Activated CD8-positive, alpha-beta T cell treated with anti-CD3 and anti-CD28 coated beads for 36 hours (primary cell): ENCODE measurements around the gene COL19A1. TPM values are rescaled to one million over a fixed set of nuclear protein-coding genes. Genes with fewer than 3 reads are reported as not detected.
"Not testable (repeated sequence)": the region's sequence is repeated elsewhere in the genome, so short reads cannot be mapped to it uniquely, and the experiment has no call there.

Experiments used
- ATAC-seq: fragments of 200-7000 bp; cut with Tn5 transposase; one replicate; pipeline ENCODE4 v1.10.0; 2021; ENCODE audit warnings: mild to moderate bottlenecking, moderate library complexity
- CTCF ChIA-PET: fragments of 350-600 bp; sonication (Branson Sonifier 250); formaldehyde crosslinking; loops from one replicate; lab custom pipeline; 2021; ENCODE audit warnings: antibody characterized with exemption; lab: Charles Lee
- POLR2A ChIA-PET: fragments of 350-600 bp; sonication (Branson Sonifier 250); formaldehyde crosslinking; loops from one replicate; lab custom pipeline; 2021; ENCODE audit warnings: antibody characterized with exemption; lab: Charles Lee
- DNase-seq: peaks from one replicate; pipeline ENCODE4 v3.0.0-alpha.2; 2020
- H3K27ac Mint-ChIP-seq: one replicate; pipeline ENCODE4 v1.8.0; 2021; ENCODE audit warnings: mild to moderate bottlenecking, mixed read lengths
- H3K27me3 Mint-ChIP-seq: one replicate; pipeline ENCODE4 v1.8.0; 2021; ENCODE audit warnings: mixed read lengths
- H3K36me3 Mint-ChIP-seq: one replicate; pipeline ENCODE4 v1.8.0; 2021; ENCODE audit warnings: low read depth, mixed read lengths
- H3K4me1 Mint-ChIP-seq: one replicate; pipeline ENCODE4 v1.8.0; 2021; ENCODE audit warnings: low read depth, mixed read lengths
- H3K4me3 Mint-ChIP-seq: one replicate; pipeline ENCODE4 v1.8.0; 2021; ENCODE audit warnings: mild to moderate bottlenecking, moderate library complexity, mixed read lengths
- H3K9me3 Mint-ChIP-seq: one replicate; pipeline ENCODE4 v1.8.0; 2021; ENCODE audit warnings: mixed read lengths
- CTCF ChIP-seq: fragments of 200-600 bp; IDR thresholded peaks from one replicate; pipeline ENCODE4 v1.8.0; 2022; ENCODE audit warnings: antibody characterized with exemption, mild to moderate bottlenecking
- intact Hi-C: fragments of 100-400 bp; cut with micrococcal nuclease; formaldehyde crosslinking; loops from one replicate; pipeline ENCODE4 v1.10.0; 2022
- total RNA-seq, 2 experiments: library from RNA; stranded (reverse); gene quantifications; one replicate each; pipeline ENCODE4 v1.2.3, GENCODE V29; 2021

COL19A1 gene
- total RNA-seq, 2 experiments from 2014 or later = 0.14 TPM; not detected in 1

- CTCF ChIA-PET = no interaction called here
- no peak for ATAC-seq
Observed at GRCh38 chr6:69887026-69887425, 20.7 kb downstream of the COL19A1 start.

GRCh38 chr6:69887714-69888345 lies 21.5 kb downstream of the COL19A1 start:
- ATAC-seq (no peak), DNase-seq (no peak)
- no peak overlapping the region for H3K4me3 Mint-ChIP-seq
- H3K36me3 Mint-ChIP-seq = no peaks in the 10 kb centered on the region
- ChIA-PET CTCF (no interaction called here), POLR2A (no interaction called here)
- no peak for TF ChIP-seq CTCF
- H3K4me1 Mint-ChIP-seq = peaks cover 4% of the 10 kb centered on the region
- intact Hi-C loops = no loop called here
- H3K27me3 Mint-ChIP-seq = peaks cover 11% of the 10 kb centered on the region
- H3K9me3 Mint-ChIP-seq = peaks cover 6% of the 10 kb centered on the region
- no peak overlapping the region for H3K27ac Mint-ChIP-seq

More at GRCh38 chr6:69887026-69887425, 20.7 kb downstream of the COL19A1 start:
- TF ChIP-seq CTCF = no peak
- Mint-ChIP-seq H3K9me3 (peaks cover 6% of the 10 kb centered on the region), H3K4me1 (peaks cover 4% of the 10 kb centered on the region), H3K4me3 (no peak overlapping the region), H3K36me3 (no peaks in the 10 kb centered on the region), H3K27ac (no peak overlapping the region), H3K27me3 (peaks cover 14% of the 10 kb centered on the region)
- no peak for DNase-seq
- POLR2A ChIA-PET = no interaction called here
- intact Hi-C loops = no loop called here

GRCh38 chr6:69888482-69889233 lies 22.3 kb downstream of the COL19A1 start:
- CTCF ChIA-PET = no interaction called here
- peaks cover 5% of the 10 kb centered on the region for H3K27me3 Mint-ChIP-seq
- H3K36me3 Mint-ChIP-seq = no peaks in the 10 kb centered on the region
- DNase-seq = no peak
- intact Hi-C loops = no loop called here
- H3K4me1 Mint-ChIP-seq = peaks cover 4% of the 10 kb centered on the region
- H3K9me3 Mint-ChIP-seq = peaks cover 6% of the 10 kb centered on the region
- no peak for TF ChIP-seq CTCF
- no peak for ATAC-seq
- POLR2A ChIA-PET = interaction anchor here (0.6 kb wide), 1 partner anchor 27 kb away, joined by 3 read pairs; no protein-coding TSS in a partner anchor
- no peak overlapping the region for H3K4me3 Mint-ChIP-seq
- H3K27ac Mint-ChIP-seq = no peak overlapping the region

- H3K27me3 Mint-ChIP-seq, H3K4me3 Mint-ChIP-seq, H3K9me3 Mint-ChIP-seq, DNase-seq, CTCF ChIA-PET, intact Hi-C loops, H3K4me1 Mint-ChIP-seq, H3K27ac Mint-ChIP-seq, ATAC-seq, H3K36me3 Mint-ChIP-seq: not testable (repeated sequence)
- POLR2A ChIA-PET = interaction anchor here (0.6 kb wide), 1 partner anchor 27 kb away, joined by 3 read pairs; no protein-coding TSS in a partner anchor
Observed at GRCh38 chr6:69889234-69889974, 23.0 kb downstream of the COL19A1 start.

GRCh38 chr6:69892561-69892960 lies 26.2 kb downstream of the COL19A1 start:
- ATAC-seq, H3K9me3 Mint-ChIP-seq, POLR2A ChIA-PET, CTCF ChIA-PET, H3K27ac Mint-ChIP-seq, H3K4me1 Mint-ChIP-seq, H3K4me3 Mint-ChIP-seq, DNase-seq, H3K36me3 Mint-ChIP-seq, H3K27me3 Mint-ChIP-seq, intact Hi-C loops: not testable (repeated sequence)

GRCh38 chr6:69893266-69893665 lies 26.9 kb downstream of the COL19A1 start:
- CTCF ChIA-PET, H3K36me3 Mint-ChIP-seq, H3K9me3 Mint-ChIP-seq: not testable (repeated sequence)

More at GRCh38 chr6:69893266-69893665, 26.9 kb downstream of the COL19A1 start:
- H3K27me3 Mint-ChIP-seq, intact Hi-C loops, DNase-seq, ATAC-seq, H3K4me1 Mint-ChIP-seq, POLR2A ChIA-PET, H3K4me3 Mint-ChIP-seq, H3K27ac Mint-ChIP-seq: not testable (repeated sequence)
